H1 (cell line): Measurements from ENCODE around the gene AATK. TPM values are rescaled to one million over a fixed set of nuclear protein-coding genes. Genes with fewer than 3 reads are reported as not detected.

Experiments used
- CTCF ChIA-PET: fragments of 300-600 bp; sonication (Branson Sonifier 250); formaldehyde crosslinking; loops from one replicate; lab custom pipeline; 2021; ENCODE audit not compliant: partially characterized antibody; lab: Charles Lee
- POLR2A ChIA-PET: fragments of 300-600 bp; sonication (Branson Sonifier 250); formaldehyde crosslinking; loops from one replicate; lab custom pipeline; 2021; ENCODE audit warnings: inconsistent platforms; ENCODE audit not compliant: partially characterized antibody; lab: Charles Lee
- DNase-seq, 2 experiments: peaks; one replicate each; pipeline versions ENCODE4 v3.0.0 to v3.0.0-alpha.2; 2010 to 2022; ENCODE audit warnings: low spot score in 2 of 2, low read depth in 1 of 2, mixed read lengths in 1 of 2
- FAIRE-seq: peaks from 2 replicates; lab custom pipeline; 2011; peaks lifted over from hg19 to GRCh38; lab: Jason Lieb, UNC
- H2AFZ ChIP-seq: 2 replicates; pipeline ENCODE4 v1.8.1; 2012; ENCODE audit warnings: low read length, inconsistent platforms
- H2AK5ac ChIP-seq: 2 replicates; pipeline ENCODE4 v1.6.1; 2013; ENCODE audit warnings: low read depth, low read length
- H2BK120ac ChIP-seq: replicated peaks from 2 replicates; pipeline ENCODE3; 2013; ENCODE audit warnings: low read depth, low read length, inconsistent platforms
- H2BK12ac ChIP-seq: 2 replicates; pipeline ENCODE4 v1.6.1; 2013; ENCODE audit warnings: low read depth, low read length
- H2BK15ac ChIP-seq: 2 replicates; pipeline ENCODE4 v1.6.1; 2013; ENCODE audit warnings: low read length
- H2BK20ac ChIP-seq: 2 replicates; pipeline ENCODE4 v1.6.1; 2013; ENCODE audit warnings: low read length
- H2BK5ac ChIP-seq: 2 replicates; pipeline ENCODE4 v1.6.1; 2013; ENCODE audit warnings: low read depth, low read length
- H3K14ac ChIP-seq: 2 replicates; pipeline ENCODE4 v1.6.1; 2013; ENCODE audit warnings: inconsistent platforms; ENCODE audit not compliant: insufficient read length
- H3K18ac ChIP-seq: 2 replicates; pipeline ENCODE4 v1.6.1; 2013; ENCODE audit warnings: low read length; ENCODE audit errors: extremely low read depth
- H3K23ac ChIP-seq: 2 replicates; pipeline ENCODE4 v1.6.1; 2013; ENCODE audit warnings: inconsistent platforms; ENCODE audit not compliant: insufficient read length
- H3K23me2 ChIP-seq: 2 replicates; pipeline ENCODE4 v1.6.1; 2013; ENCODE audit warnings: low read depth, low read length
- H3K27ac ChIP-seq: 2 replicates; pipeline ENCODE4 v1.6.1; 2011; ENCODE audit warnings: low read depth, low read length, inconsistent platforms
- H3K27me3 ChIP-seq, 4 experiments: replicated peaks in 1 of 4; 1 replicate in 1 of 4; 2 replicates in 3 of 4; pipeline versions ENCODE4 v1.6.1 to v1.8.1; 2011 to 2013; ENCODE audit warnings: low read length in 3 of 4, mild to moderate bottlenecking in 3 of 4, inconsistent platforms in 2 of 4, mixed read lengths in 2 of 4, moderate library complexity in 1 of 4; ENCODE audit not compliant: control insufficient read depth in 3 of 4, insufficient read depth in 3 of 4; ENCODE audit errors: extremely low read depth in 1 of 4
- H3K36me3 ChIP-seq, 4 experiments: 2 replicates each; pipeline versions ENCODE4 v1.6.1 to v1.8.1; 2011 to 2013; ENCODE audit warnings: mild to moderate bottlenecking in 4 of 4, low read length in 3 of 4, moderate library complexity in 2 of 4, control low read depth in 1 of 4, inconsistent platforms in 1 of 4; ENCODE audit not compliant: insufficient read depth in 4 of 4, control insufficient read depth in 2 of 4
- H3K4ac ChIP-seq: replicated peaks from 2 replicates; pipeline ENCODE3; 2013; ENCODE audit warnings: low read length, low read depth, mixed read lengths, inconsistent platforms; ENCODE audit not compliant: insufficient read length
- H3K4me1 ChIP-seq, 4 experiments: replicated peaks in 1 of 4; 1 replicate in 1 of 4; 2 replicates in 3 of 4; pipeline versions ENCODE4 v1.6.1 to v1.8.1; 2011 to 2013; ENCODE audit warnings: low read length in 3 of 4, inconsistent platforms in 2 of 4, mixed read lengths in 1 of 4; ENCODE audit not compliant: insufficient read depth in 4 of 4, control insufficient read depth in 3 of 4
- H3K4me2 ChIP-seq, 2 experiments: 2 replicates each; pipeline versions ENCODE4 v1.6.1 to v1.8.1; 2011 to 2013; ENCODE audit warnings: low read depth in 2 of 2, low read length in 2 of 2, control low read depth in 1 of 2, inconsistent platforms in 1 of 2, mild to moderate bottlenecking in 1 of 2; ENCODE audit not compliant: insufficient read depth in 1 of 2
- H3K4me3 ChIP-seq, 4 experiments: fragments of 200-600, 300-600 bp in 1 of 4; sonication (generic), shearing (Covaris generic), sonication (Bioruptor Twin) in 1 of 4; 2 replicates each; pipeline versions ENCODE4 v1.5.1 to v1.8.1; 2011 to 2016; ENCODE audit warnings: low read length in 4 of 4, low read depth in 3 of 4, control low read depth in 2 of 4, inconsistent platforms in 2 of 4, mild to moderate bottlenecking in 2 of 4, mixed read lengths in 1 of 4, moderate library complexity in 1 of 4; ENCODE audit not compliant: insufficient read depth in 2 of 4; ENCODE audit errors: extremely low read depth in 1 of 4
- H3K56ac ChIP-seq: replicated peaks from 2 replicates; pipeline ENCODE3; 2013; ENCODE audit warnings: low read depth, mild to moderate bottlenecking, mixed read lengths, low read length, inconsistent platforms; ENCODE audit not compliant: insufficient read length
- H3K79me1 ChIP-seq: 2 replicates; pipeline ENCODE4 v1.6.1; 2013; ENCODE audit warnings: low read depth, low read length, control low read depth
- H3K79me2 ChIP-seq, 2 experiments: 2 replicates each; pipeline versions ENCODE4 v1.6.1 to v1.8.1; 2012 to 2013; ENCODE audit warnings: low read length in 2 of 2, mild to moderate bottlenecking in 2 of 2, inconsistent platforms in 1 of 2; ENCODE audit not compliant: insufficient read depth in 2 of 2, control insufficient read depth in 1 of 2
- H3K9ac ChIP-seq, 4 experiments: replicated peaks in 1 of 4; 1 replicate in 1 of 4; 2 replicates in 3 of 4; pipeline versions ENCODE4 v1.6.1 to v1.8.1; 2011 to 2013; ENCODE audit warnings: low read depth in 3 of 4, low read length in 3 of 4, control low read depth in 2 of 4, mild to moderate bottlenecking in 2 of 4, moderate library complexity in 2 of 4, inconsistent platforms in 1 of 4; ENCODE audit errors: extremely low read depth in 1 of 4
- H3K9me3 ChIP-seq, 2 experiments: 2 replicates each; pipeline versions ENCODE4 v1.6.1 to v1.8.1; 2012 to 2013; ENCODE audit warnings: mild to moderate bottlenecking in 2 of 2, moderate library complexity in 2 of 2, control low read depth in 1 of 2, inconsistent platforms in 1 of 2, low read depth in 1 of 2, low read length in 1 of 2, mixed read lengths in 1 of 2; ENCODE audit not compliant: insufficient read depth in 2 of 2
- H4K20me1 ChIP-seq, 2 experiments: replicated peaks in 1 of 2; 2 replicates each; pipeline versions ENCODE3 to v1.8.1; 2011 to 2013; ENCODE audit warnings: inconsistent platforms in 2 of 2, low read length in 2 of 2, mild to moderate bottlenecking in 1 of 2; ENCODE audit not compliant: insufficient read depth in 2 of 2, control insufficient read depth in 1 of 2
- H4K5ac ChIP-seq: 2 replicates; pipeline ENCODE4 v1.6.1; 2013; ENCODE audit warnings: low read length, low read depth, mixed read lengths, inconsistent platforms; ENCODE audit not compliant: insufficient read length
- H4K8ac ChIP-seq: 2 replicates; pipeline ENCODE4 v1.8.0; 2013; ENCODE audit warnings: mild to moderate bottlenecking, moderate library complexity, low read length, inconsistent platforms; ENCODE audit not compliant: insufficient read depth; ENCODE audit errors: extremely low read depth
- H4K91ac ChIP-seq: replicated peaks from 2 replicates; pipeline ENCODE3; 2013; ENCODE audit warnings: low read length, mixed read lengths, inconsistent platforms; ENCODE audit not compliant: insufficient read length
- BRCA1 ChIP-seq: IDR thresholded peaks from 2 replicates; pipeline ENCODE4 v1.6.1; 2012; ENCODE audit warnings: low read depth, low read length, improper control_type of control experiment
- CBX8 ChIP-seq: fragments of 300-800, 300-1000 bp; sonication (generic); IDR thresholded peaks from 2 replicates; pipeline ENCODE4 v1.7.1; 2016; ENCODE audit warnings: low read depth, low read length, borderline replicate concordance
- CEBPB ChIP-seq: IDR thresholded peaks from 2 replicates; pipeline ENCODE4 v1.6.1; 2012; ENCODE audit warnings: low read depth, low read length
- GABPA ChIP-seq: IDR thresholded peaks from 2 replicates; pipeline ENCODE4 v1.6.1; 2011; ENCODE audit warnings: mild to moderate bottlenecking, low read length, moderate library complexity, borderline replicate concordance; ENCODE audit not compliant: insufficient read depth
- HDAC6 ChIP-seq: IDR thresholded peaks from one replicate; pipeline ENCODE4 v1.7.1; 2012; ENCODE audit warnings: low read depth, mild to moderate bottlenecking, inconsistent platforms, low read length, moderate library complexity
- RNF2 ChIP-seq: fragments of 200-900, 300-1000 bp; sonication (generic); IDR thresholded peaks from 2 replicates; pipeline ENCODE4 v1.7.1; 2016; ENCODE audit warnings: borderline replicate concordance, low read depth, mild to moderate bottlenecking, antibody characterized with exemption, low read length; ENCODE audit not compliant: poor library complexity, severe bottlenecking; ENCODE audit errors: missing control alignments
- SIX5 ChIP-seq: IDR thresholded peaks from 2 replicates; pipeline ENCODE4 v1.6.1; 2011; ENCODE audit warnings: mild to moderate bottlenecking, low read depth, low read length
- SP4 ChIP-seq: IDR thresholded peaks from 2 replicates; pipeline ENCODE4 v1.6.1; 2012; ENCODE audit warnings: low read length, inconsistent platforms
- TAF1 ChIP-seq: IDR thresholded peaks from 2 replicates; pipeline ENCODE4 v1.6.1; 2011; ENCODE audit warnings: mild to moderate bottlenecking, low read depth, low read length
- TAF7 ChIP-seq: optimal IDR thresholded peaks from 2 replicates; pipeline ENCODE3; 2011; ENCODE audit warnings: low read depth, mild to moderate bottlenecking, inconsistent platforms, low read length, moderate library complexity, borderline replicate concordance
- TBP ChIP-seq: IDR thresholded peaks from 2 replicates; pipeline ENCODE4 v1.6.1; 2011; ENCODE audit warnings: low read depth, low read length, improper control_type of control experiment
- TCF12 ChIP-seq: IDR thresholded peaks from 2 replicates; pipeline ENCODE4 v1.6.1; 2011; ENCODE audit warnings: low read depth, mild to moderate bottlenecking, low read length
- WGBS, 2 experiments: shearing (Covaris generic) in 1 of 2; methylation state at CpG; one replicate each; pipeline versions ENCODE4 v1.1.6 to v1.1.7; 2013 to 2015; ENCODE audit warnings: low lambda C conversion rate in 2 of 2, mixed read lengths in 2 of 2, inconsistent platforms in 1 of 2, low coverage in 1 of 2, missing lambda C conversion rate in 1 of 2; ENCODE audit not compliant: insufficient replicate concordance in 2 of 2, insufficient coverage in 1 of 2, insufficient read length in 1 of 2; ENCODE audit errors: extremely low coverage in 1 of 2, missing lambda C conversion rate in 1 of 2; 5-methylcytosine and 5-hydroxymethylcytosine counted together
- polyA plus RNA-seq, 7 experiments: library from polyadenylated mRNA; depleted of rRNA in 3 of 7; stranded (reverse) in 5 of 7; unstranded in 2 of 7; fragments of >200 nt in 5 of 7; fragments of 200-250 nt in 2 of 7; gene quantifications; 1 replicate in 5 of 7; 2 replicates in 1 of 7; 4 replicates in 1 of 7; pipeline versions ENCODE4 v1.2.1 to v1.2.3, GENCODE V29; 2011 to 2013; ENCODE audit warnings: missing spikeins in 2 of 7, mixed read lengths in 2 of 7
- total RNA-seq: library from RNA; stranded (reverse); fragmentation: NEBNext Ultra II Directional; extraction: Animal tissue kit (Norgen Biotek cat#: 25700); gene quantifications from 2 replicates; pipeline ENCODE4 v1.2.1, GENCODE V29; 2021
- TF ChIP-seq, protein P1 (sequence below): IDR thresholded peaks from 2 replicates; pipeline ENCODE4 v1.6.1; 2012; ENCODE audit warnings: inconsistent platforms

AATK gene
- total and polyA plus RNA-seq, 2 of the 8 experiments (the other 6 are each of a cell fraction or from before 2014, with no cell fraction given) = 1.7 to 3.5 TPM

DNA sequence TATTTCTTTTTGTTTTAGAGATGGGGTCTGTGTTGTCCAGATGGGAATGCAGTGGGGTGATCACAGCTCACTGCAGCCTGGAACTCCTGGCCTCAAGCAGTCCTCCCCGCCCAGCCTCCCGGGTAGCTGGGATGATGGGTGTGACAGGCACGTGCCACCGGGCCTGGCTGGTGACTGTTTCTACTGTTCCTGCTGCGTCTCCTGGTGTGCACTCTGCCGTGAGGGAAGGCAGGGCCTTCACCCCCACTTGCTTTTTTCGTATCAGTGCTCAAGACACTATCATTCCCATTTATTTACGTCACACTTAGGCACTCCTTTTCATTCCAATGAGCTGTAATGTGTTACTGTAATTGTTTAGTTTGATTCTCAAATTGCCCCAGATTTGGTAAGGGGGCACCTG lies 26.0 kb downstream of the AATK start:
- Histone ChIP-seq H2BK15ac (no peak overlapping the region), H3K4me2 (no peak overlapping the region), H3K9me3 (peaks cover 8 to 12% of the 10 kb centered on the region in 2 experiments; a peak in 2 of 4 replicates), H4K91ac (no peak overlapping the region), H3K18ac (no peak overlapping the region), H2BK5ac (no peak overlapping the region), H3K4me1 (peaks cover 0 to 2% (median 0%) of the 10 kb centered on the region in 4 experiments; a peak in 4 of 7 replicates), H2BK12ac (peak overlapping the region; percentile 60; the same call in 1 of the 2 replicates), H3K23me2 (peaks cover 3% of the 10 kb centered on the region; the same call in 1 of the 2 replicates), H3K27me3 (no peaks in the 10 kb centered on the region), H3K79me2 (no peaks in the 10 kb centered on the region), H4K8ac (no peak overlapping the region), H2BK120ac (no peak overlapping the region), H3K23ac (no peak overlapping the region), H3K79me1 (no peaks in the 10 kb centered on the region; the same call in 1 of the 2 replicates), H2BK20ac (no peak overlapping the region), H3K9ac (no peak overlapping the region), H2AFZ (no peak overlapping the region), H3K4ac (no peak overlapping the region), H4K5ac (no peak overlapping the region), H3K27ac (no peak overlapping the region), H4K20me1 (peaks cover 2 to 9% of the 10 kb centered on the region in 2 experiments), H3K36me3 (no peaks in the 10 kb centered on the region), H3K56ac (no peak overlapping the region), H3K4me3 (no peak overlapping the region), H2AK5ac (no peak overlapping the region), H3K14ac (no peak overlapping the region)
- TF ChIP-seq HDAC6 (no peak), SP4 (no peak), GABPA (no peak), TAF7 (no peak), CBX8 (no peak), RNF2 (no peak), TBP (no peak), TAF1 (no peak), TCF12 (no peak), SIX5 (no peak), CEBPB (no peak), BRCA1 (no peak)
- TF ChIP-seq, protein P1, sequence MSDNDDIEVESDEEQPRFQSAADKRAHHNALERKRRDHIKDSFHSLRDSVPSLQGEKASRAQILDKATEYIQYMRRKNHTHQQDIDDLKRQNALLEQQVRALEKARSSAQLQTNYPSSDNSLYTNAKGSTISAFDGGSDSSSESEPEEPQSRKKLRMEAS = no peak
- FAIRE-seq (no peak), DNase-seq (no peak)
- POLR2A ChIA-PET = interaction anchor here (0.9 to 1.0 kb wide), 3 partner anchors 8 to 47 kb away, joined by 3 read pairs; no protein-coding TSS in a partner anchor
- CTCF ChIA-PET = interaction anchor here (0.8 to 4.3 kb wide), 11 partner anchors 10 to 297 kb away, joined by 3 to 24 read pairs (median 4); no protein-coding TSS in a partner anchor
- 89% methylated on average over 8 of the region's 8 CpGs; no CpG with 5 or more reads in 1 of the 2 experiments for WGBS, 2 experiments
